Stomach (tissue), 9 donors: ENCODE results near the gene CCR7. TPM values are rescaled to one million over a fixed set of nuclear protein-coding genes. Genes with fewer than 3 reads are reported as not detected.
A peak's percentile ranks its signal among the peaks of the same experiment; 100 is the strongest.

Experiments used
- DNase-seq, 2 donors: peaks; one replicate each; pipeline versions ENCODE4 v3.0.0 to v3.0.0-alpha.2; 2013 to 2019
- H3K27ac ChIP-seq, 5 donors: fragments of 200-600 bp in 4 of 5; sonication (generic) in 4 of 5; one replicate each; pipeline ENCODE4 v1.5.1; 2013 to 2019; ENCODE audit warnings: mild to moderate bottlenecking in 1 of 5, moderate library complexity in 1 of 5
- H3K27me3 ChIP-seq, 3 donors: fragments of 200-600 bp; sonication (generic); one replicate each; pipeline ENCODE4 v1.5.1; 2017 to 2019; ENCODE audit warnings: mixed run types in 1 of 3
- H3K36me3 ChIP-seq, 4 donors: fragments of 200-600 bp; sonication (generic); 1 replicate in 3 of 4; 2 replicates in 1 of 4; pipeline ENCODE4 v1.5.1; 2016 to 2019
- H3K4me1 ChIP-seq, 4 donors: fragments of 200-600 bp; sonication (generic); one replicate each; pipeline ENCODE4 v1.5.1; 2016 to 2019
- H3K4me3 ChIP-seq, 4 donors: fragments of 200-600 bp; sonication (generic) in 3 of 4; one replicate each; pipeline ENCODE4 v1.5.1; 2016 to 2019; ENCODE audit warnings: mild to moderate bottlenecking in 1 of 4
- H3K9me3 ChIP-seq, 4 donors: fragments of 200-600 bp; sonication (generic); one replicate each; pipeline ENCODE4 v1.5.1; 2016 to 2019
- CTCF ChIP-seq, 7 experiments: fragments of 450-650 bp in 4 of 7; fragments of 200-600 bp in 3 of 7; sonication (generic) in 3 of 7; IDR thresholded peaks; one replicate each; pipeline ENCODE4 v1.5.1; 2016 to 2019; ENCODE audit warnings: antibody characterized with exemption in 7 of 7, control low read depth in 2 of 7, mild to moderate bottlenecking in 1 of 7
- EP300 ChIP-seq: sonication (generic); formaldehyde crosslinking; IDR thresholded peaks from one replicate; pipeline ENCODE4 v1.6.1; 2017; ENCODE audit warnings: antibody characterized with exemption
- POLR2A ChIP-seq, 4 donors: fragments of 450-650 bp; IDR thresholded peaks; one replicate each; pipeline ENCODE4 v1.6.1; 2016; ENCODE audit warnings: antibody characterized with exemption in 4 of 4, control low read depth in 2 of 4, mild to moderate bottlenecking in 1 of 4, moderate library complexity in 1 of 4
- POLR2AphosphoS5 ChIP-seq, 3 donors: sonication (generic); formaldehyde crosslinking; IDR thresholded peaks; one replicate each; pipeline ENCODE4 v1.6.1; 2016; ENCODE audit warnings: antibody characterized with exemption in 3 of 3
- WGBS, 5 donors: extraction: QIAGEN DNeasy Blood & Tissue Kit in 3 of 5; methylation state at CpG; one replicate each; pipeline versions ENCODE4 v1.1.5 to v1.1.7; 2013 to 2018; 5-methylcytosine and 5-hydroxymethylcytosine counted together
- intact Hi-C: fragments of 100-400 bp; cut with DNase I; formaldehyde crosslinking; loops from one replicate; pipeline ENCODE4 v1.15.1; 2023; ENCODE audit warnings: low total_unique reads
- polyA plus RNA-seq, 3 donors: library from polyadenylated mRNA; stranded (reverse); fragments of 200-250 nt; gene quantifications; one replicate each; pipeline ENCODE4 v1.2.3, GENCODE V29; 2013
- total RNA-seq, 5 donors: library from RNA; depleted of rRNA; stranded (reverse); fragments of >200 nt; gene quantifications; one replicate each; pipeline versions ENCODE4 v1.1.0 to v1.2.3, GENCODE V29; 2014 to 2016
- donor health status: healthy with polysubstance abuse.
- donor health status: Bipolar disorder and iron deficiency.
- donor health status: healthy.

CCR7 gene
- total and polyA plus RNA-seq, 8 donors, result 0.92 to 3.1 (median 1.4) TPM; not detected in 5

- peaks cover 0 to 9% (median 0%) of the 10 kb centered on the region in 3 donors for H3K27me3 ChIP-seq
- H3K27ac ChIP-seq, result peak overlapping the region in 2 of 5 donors; percentile 26 to 35
- no peak for TF ChIP-seq EP300
- no peak for TF ChIP-seq POLR2AphosphoS5 (IDR thresholded peaks at IDR 0.05)
- no peak for TF ChIP-seq CTCF (IDR thresholded peaks at IDR 0.05)
- TF ChIP-seq POLR2A (IDR thresholded peaks at IDR 0.05), result no peak
- peaks cover 0 to 12% (median 0%) of the 10 kb centered on the region in 4 donors for H3K4me1 ChIP-seq
- no peak overlapping the region for H3K4me3 ChIP-seq
- intact Hi-C loops, result no loop called here
- 90 to 97% (median 96%) methylated on average over 3 to 5 of the region's 5 CpGs for WGBS, 5 donors
- DNase-seq, result no peak
- peaks cover 0 to 6% (median 0%) of the 10 kb centered on the region in 4 donors for H3K9me3 ChIP-seq
- no peaks in the 10 kb centered on the region for H3K36me3 ChIP-seq
Measured at GRCh38 chr17:40522961-40523310, 42.3 kb downstream of the CCR7 start.

GRCh38 chr17:40522250-40522960, 42.9 kb downstream of the CCR7 start:
- no peaks in the 10 kb centered on the region for H3K36me3 ChIP-seq
- 82 to 94% (median 87%) methylated on average over 7 of the region's 7 CpGs for WGBS, 5 donors
- TF ChIP-seq POLR2AphosphoS5 (IDR thresholded peaks at IDR 0.05), result no peak
- H3K9me3 ChIP-seq, result peaks cover 0 to 6% (median 0%) of the 10 kb centered on the region in 4 donors
- intact Hi-C loops, result no loop called here
- no peak overlapping the region for H3K4me3 ChIP-seq
- H3K27ac ChIP-seq, result peak overlapping the region in 3 of 5 donors; percentile 26 to 53 (median 35)
- peaks cover 0 to 18% (median 2%) of the 10 kb centered on the region in 4 donors for H3K4me1 ChIP-seq
- H3K27me3 ChIP-seq, result peaks cover 0 to 9% (median 0%) of the 10 kb centered on the region in 3 donors
- no peak for DNase-seq

GRCh38 chr17:40520991-40521453, 44.2 kb downstream of the CCR7 start:
- H3K36me3 ChIP-seq, result no peaks in the 10 kb centered on the region
- peaks cover 0 to 9% (median 0%) of the 10 kb centered on the region in 3 donors for H3K27me3 ChIP-seq
- TF ChIP-seq POLR2A (IDR thresholded peaks at IDR 0.05), result no peak
- no peak for TF ChIP-seq POLR2AphosphoS5 (IDR thresholded peaks at IDR 0.05)
- no peak for TF ChIP-seq CTCF (IDR thresholded peaks at IDR 0.05)
- TF ChIP-seq EP300, result no peak
- 89 to 95% (median 94%) methylated on average over 11 to 14 of the region's 14 CpGs for WGBS, 5 donors
- DNase-seq, result no peak
- peaks cover 10 to 31% (median 13%) of the 10 kb centered on the region in 4 donors for H3K4me1 ChIP-seq
- intact Hi-C loops, result no loop called here
- peaks cover 0 to 6% (median 0%) of the 10 kb centered on the region in 4 donors for H3K9me3 ChIP-seq
- peak overlapping the region in 2 of 5 donors; percentile 7 to 23 for H3K27ac ChIP-seq
- no peak overlapping the region for H3K4me3 ChIP-seq

GRCh38 chr17:40519089-40519775, 46.0 kb downstream of the CCR7 start:
- H3K4me1 ChIP-seq, result peaks cover 10 to 40% (median 13%) of the 10 kb centered on the region in 4 donors
- TF ChIP-seq EP300, result no peak
- TF ChIP-seq CTCF (IDR thresholded peaks at IDR 0.05), result no peak
- TF ChIP-seq POLR2AphosphoS5 (IDR thresholded peaks at IDR 0.05), result no peak
- no peak for TF ChIP-seq POLR2A (IDR thresholded peaks at IDR 0.05)
- H3K4me3 ChIP-seq, result no peak overlapping the region
- H3K36me3 ChIP-seq, result no peaks in the 10 kb centered on the region
- DNase-seq, result no peak
- H3K27me3 ChIP-seq, result peaks cover 0 to 9% (median 0%) of the 10 kb centered on the region in 3 donors
- 92 to 100% (median 95%) methylated on average over 1 to 5 of the region's 5 CpGs for WGBS, 5 donors
- no peaks in the 10 kb centered on the region for H3K9me3 ChIP-seq
- no peak overlapping the region for H3K27ac ChIP-seq
- intact Hi-C loops, result no loop called here
